GM21381 (cell line): Measurements from ENCODE around the gene SLC48A1.

Experiments used
- ATAC-seq: cut with Tn5 transposase; IDR thresholded peaks from one replicate; pipeline ENCODE4 v1.9.1; 2021; ENCODE audit warnings: mild to moderate bottlenecking, moderate library complexity; ENCODE audit not compliant: unreplicated experiment

Gene SLC48A1

GRCh38 chr12:47757364-47757839 is 15.6 kb upstream of the SLC48A1 start:
- no peak for ATAC-seq

GRCh38 chr12:47757840-47758583 is 15.0 kb upstream of the SLC48A1 start:
- no peak for ATAC-seq

GRCh38 chr12:47758584-47758833 is 14.5 kb upstream of the SLC48A1 start:
- ATAC-seq = no peak

- peak; percentile 56 for ATAC-seq
These were observed 14.0 kb upstream of the SLC48A1 start, which contains the start of gene RAPGEF3 for GRCh38 chr12:47758834-47759690. RAPGEF3 (minus strand) TSS chr12:47758880; CDS start chr12:47758556, 324 bp downstream.

- ATAC-seq = no peak
These were observed 10.1 kb upstream of the SLC48A1 start for GRCh38 chr12:47762850-47763465.

GRCh38 chr12:47763481-47764346 is 9.3 kb upstream of the SLC48A1 start:
- no peak for ATAC-seq

- no peak for ATAC-seq
These were observed 6.4 kb upstream of the SLC48A1 start for GRCh38 chr12:47766502-47767215.

GRCh38 chr12:47767216-47767724 is 5.8 kb upstream of the SLC48A1 start:
- ATAC-seq = no peak

- ATAC-seq = no peak
These were observed 4.7 kb upstream of the SLC48A1 start for GRCh38 chr12:47768323-47768811.

GRCh38 chr12:47769234-47770085 is 3.6 kb upstream of the SLC48A1 start:
- ATAC-seq = no peak

- no peak for ATAC-seq
These were observed 2.8 kb upstream of the SLC48A1 start for GRCh38 chr12:47770086-47770726.

GRCh38 chr12:47771304-47771703 is 1.7 kb upstream of the SLC48A1 start:
- no peak for ATAC-seq

- ATAC-seq = no peak
These were observed 861 bp upstream of the SLC48A1 start for GRCh38 chr12:47772094-47772660.

- no peak for ATAC-seq
These were observed 338 bp upstream of the SLC48A1 start for GRCh38 chr12:47772738-47773061.

- no peak for ATAC-seq
These were observed 981 bp downstream of the SLC48A1 start for GRCh38 chr12:47773858-47774580.

GRCh38 chr12:47774663-47775062 is 1.6 kb downstream of the SLC48A1 start:
- ATAC-seq = no peak

- no peak for ATAC-seq
These were observed 2.3 kb downstream of the SLC48A1 start for GRCh38 chr12:47775100-47775911.
